Lower leg skin (tissue), 3 donors: ENCODE results near the gene CRAMP1.

Experiments
- POLR2A ChIP-seq, 2 donors: fragments of 450-650 bp; IDR thresholded peaks; one replicate each; pipeline ENCODE4 v1.6.1; 2016 to 2017; ENCODE audit warnings: antibody characterized with exemption in 2 of 2, mild to moderate bottlenecking in 1 of 2, moderate library complexity in 1 of 2
- TF ChIP-seq, protein P1 (sequence below), 3 donors: fragments of 450-650 bp; IDR thresholded peaks; one replicate each; pipeline ENCODE4 v1.5.1; 2016; ENCODE audit warnings: antibody characterized with exemption in 3 of 3, mild to moderate bottlenecking in 3 of 3, moderate library complexity in 2 of 3

DNA sequence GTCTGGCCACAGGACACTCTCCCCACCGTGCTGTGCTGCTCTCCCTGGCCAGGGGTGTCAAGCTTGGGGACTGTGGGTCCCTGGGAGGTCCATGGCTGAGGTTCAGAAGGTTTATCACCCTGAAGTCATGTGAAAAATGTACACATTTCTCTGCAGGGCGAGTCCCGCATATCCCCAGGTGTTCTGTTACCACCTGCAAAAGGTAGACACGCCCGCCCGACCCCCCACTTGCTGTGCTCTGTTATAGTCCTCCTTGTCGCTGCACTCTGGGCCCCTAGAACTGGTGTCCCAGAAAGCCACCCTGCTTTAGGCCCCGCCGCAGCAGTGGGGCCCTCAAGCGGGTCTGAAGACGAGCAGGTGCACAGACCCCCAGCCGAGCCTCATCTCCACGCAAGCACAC is 77.7 kb downstream of the CRAMP1 start:
- TF ChIP-seq, protein P1, sequence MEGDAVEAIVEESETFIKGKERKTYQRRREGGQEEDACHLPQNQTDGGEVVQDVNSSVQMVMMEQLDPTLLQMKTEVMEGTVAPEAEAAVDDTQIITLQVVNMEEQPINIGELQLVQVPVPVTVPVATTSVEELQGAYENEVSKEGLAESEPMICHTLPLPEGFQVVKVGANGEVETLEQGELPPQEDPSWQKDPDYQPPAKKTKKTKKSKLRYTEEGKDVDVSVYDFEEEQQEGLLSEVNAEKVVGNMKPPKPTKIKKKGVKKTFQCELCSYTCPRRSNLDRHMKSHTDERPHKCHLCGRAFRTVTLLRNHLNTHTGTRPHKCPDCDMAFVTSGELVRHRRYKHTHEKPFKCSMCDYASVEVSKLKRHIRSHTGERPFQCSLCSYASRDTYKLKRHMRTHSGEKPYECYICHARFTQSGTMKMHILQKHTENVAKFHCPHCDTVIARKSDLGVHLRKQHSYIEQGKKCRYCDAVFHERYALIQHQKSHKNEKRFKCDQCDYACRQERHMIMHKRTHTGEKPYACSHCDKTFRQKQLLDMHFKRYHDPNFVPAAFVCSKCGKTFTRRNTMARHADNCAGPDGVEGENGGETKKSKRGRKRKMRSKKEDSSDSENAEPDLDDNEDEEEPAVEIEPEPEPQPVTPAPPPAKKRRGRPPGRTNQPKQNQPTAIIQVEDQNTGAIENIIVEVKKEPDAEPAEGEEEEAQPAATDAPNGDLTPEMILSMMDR (IDR thresholded peaks at IDR 0.05), result no peak
- TF ChIP-seq POLR2A (IDR thresholded peaks at IDR 0.05), result no peak
